Neural cell (in vitro differentiated cells): Measurements from ENCODE around the gene WFDC10A. TPM values are rescaled to one million over a fixed set of nuclear protein-coding genes. Genes with fewer than 3 reads are reported as not detected.
"Not testable (repeated sequence)": the region's sequence is repeated elsewhere in the genome, so short reads cannot be mapped to it uniquely, and the experiment has no call there.

Experiments used
- H2AFZ ChIP-seq: fragments of 200-600, 300-800 bp; sonication (generic), shearing (Covaris generic); 2 replicates; pipeline ENCODE4 v1.6.0; 2014; ENCODE audit warnings: low read depth, mild to moderate bottlenecking, antibody characterized with exemption, low read length, moderate library complexity
- H3F3A ChIP-seq: fragments of 200-600 bp; shearing (Covaris generic); 2 replicates; pipeline ENCODE4 v1.6.1; 2016; ENCODE audit warnings: mild to moderate bottlenecking, moderate library complexity, mixed read lengths, antibody characterized with exemption, low read length; ENCODE audit not compliant: insufficient read depth, poor library complexity, severe bottlenecking
- H3K27ac ChIP-seq: fragments of 200-600, 300-800 bp; sonication (generic), shearing (Covaris generic); 2 replicates; pipeline ENCODE4 v1.5.1; 2014; ENCODE audit warnings: mild to moderate bottlenecking, low read length, moderate library complexity
- H3K27me3 ChIP-seq: fragments of 300-800, 200-600 bp; sonication (generic), shearing (Covaris generic); 2 replicates; pipeline ENCODE4 v1.6.0; 2014; ENCODE audit warnings: mild to moderate bottlenecking, low read depth, low read length, moderate library complexity; ENCODE audit not compliant: insufficient read depth
- H3K36me3 ChIP-seq: fragments of 300-800, 200-600 bp; sonication (generic), shearing (Covaris generic); 2 replicates; pipeline ENCODE4 v1.5.1; 2014; ENCODE audit warnings: mild to moderate bottlenecking, antibody characterized with exemption, low read length, moderate library complexity; ENCODE audit not compliant: insufficient read depth
- H3K4me2 ChIP-seq: fragments of 300-800, 200-600 bp; sonication (generic), shearing (Covaris generic); 2 replicates; pipeline ENCODE4 v1.6.0; 2014; ENCODE audit warnings: mild to moderate bottlenecking, low read length
- H3K4me3 ChIP-seq: fragments of 300-800, 200-600 bp; sonication (generic), shearing (Covaris generic); 2 replicates; pipeline ENCODE4 v1.5.1; 2014; ENCODE audit warnings: mild to moderate bottlenecking, low read length, moderate library complexity
- H3K79me2 ChIP-seq: fragments of 200-600 bp; shearing (Covaris generic); replicated peaks from 2 replicates; pipeline ENCODE4 v1.6.0; 2014; ENCODE audit warnings: mild to moderate bottlenecking, low read length, moderate library complexity; ENCODE audit not compliant: insufficient read depth
- H3K9ac ChIP-seq: fragments of 300-800, 200-600 bp; sonication (generic), shearing (Covaris generic); 2 replicates; pipeline ENCODE4 v1.6.1; 2016; ENCODE audit warnings: mild to moderate bottlenecking, low read length, mixed read lengths
- H3K9me2 ChIP-seq: fragments of 200-600 bp; shearing (Covaris generic); 2 replicates; pipeline ENCODE4 v1.6.1; 2016; ENCODE audit warnings: mild to moderate bottlenecking, low read length, mixed read lengths; ENCODE audit not compliant: insufficient read depth
- H3K9me3 ChIP-seq: fragments of 200-600, 300-800 bp; sonication (generic), shearing (Covaris generic); 2 replicates; pipeline ENCODE4 v1.6.1; 2016; ENCODE audit warnings: mild to moderate bottlenecking, mixed run types, low read length, moderate library complexity, mixed read lengths
- H4K20me1 ChIP-seq: fragments of 200-600 bp; shearing (Covaris generic); 2 replicates; pipeline ENCODE4 v1.6.1; 2016; ENCODE audit warnings: mild to moderate bottlenecking, mixed run types; ENCODE audit not compliant: insufficient read depth
- EP300 ChIP-seq: fragments of 450-650 bp; conservative IDR thresholded peaks from 2 replicates; pipeline ENCODE4 v1.6.1; 2014; ENCODE audit warnings: antibody characterized with exemption, mild to moderate bottlenecking, moderate library complexity; ENCODE audit not compliant: poor library complexity, severe bottlenecking
- EZH2 ChIP-seq: fragments of 200-600, 300-800 bp; shearing (Covaris generic), sonication (generic); IDR thresholded peaks from 2 replicates; pipeline ENCODE4 v1.6.1; 2014; ENCODE audit warnings: antibody characterized with exemption, low read length, borderline replicate concordance, mild to moderate bottlenecking; ENCODE audit not compliant: insufficient read depth, poor library complexity, severe bottlenecking
- MXI1 ChIP-seq: fragments of 450-650 bp; conservative IDR thresholded peaks from 2 replicates; pipeline ENCODE4 v1.6.1; 2014; ENCODE audit warnings: antibody characterized with exemption, mild to moderate bottlenecking; ENCODE audit not compliant: poor library complexity, severe bottlenecking
- POLR2AphosphoS5 ChIP-seq: IDR thresholded peaks from 2 replicates; pipeline ENCODE4 v1.6.1; 2012
- RAD21 ChIP-seq: fragments of 450-650 bp; conservative IDR thresholded peaks from 2 replicates; pipeline ENCODE4 v1.6.1; 2014; ENCODE audit warnings: antibody characterized with exemption, mild to moderate bottlenecking, moderate library complexity
- SMC3 ChIP-seq: fragments of 450-650 bp; conservative IDR thresholded peaks from 2 replicates; pipeline ENCODE4 v1.6.1; 2014; ENCODE audit warnings: antibody characterized with exemption, mild to moderate bottlenecking, moderate library complexity; ENCODE audit not compliant: poor library complexity
- TAF1 ChIP-seq: IDR thresholded peaks from 2 replicates; pipeline ENCODE4 v1.6.1; 2012; ENCODE audit warnings: low read depth
- polyA plus RNA-seq: library from polyadenylated mRNA; depleted of rRNA; stranded (reverse); fragments of >200 nt; gene quantifications from 2 replicates; pipeline ENCODE4 v1.2.3, GENCODE V29; 2014
- TF ChIP-seq, protein P1 (sequence below): IDR thresholded peaks from 2 replicates; pipeline ENCODE4 v1.6.1; 2012; ENCODE audit warnings: borderline replicate concordance
- TF ChIP-seq, protein P2 (sequence below): fragments of 450-650 bp; IDR thresholded peaks from 2 replicates; pipeline ENCODE4 v1.5.1; 2014; ENCODE audit warnings: antibody characterized with exemption, mild to moderate bottlenecking, moderate library complexity; ENCODE audit not compliant: poor library complexity, severe bottlenecking

Gene WFDC10A
- polyA plus RNA-seq, 1 donor from 2014 or later: not detected

DNA sequence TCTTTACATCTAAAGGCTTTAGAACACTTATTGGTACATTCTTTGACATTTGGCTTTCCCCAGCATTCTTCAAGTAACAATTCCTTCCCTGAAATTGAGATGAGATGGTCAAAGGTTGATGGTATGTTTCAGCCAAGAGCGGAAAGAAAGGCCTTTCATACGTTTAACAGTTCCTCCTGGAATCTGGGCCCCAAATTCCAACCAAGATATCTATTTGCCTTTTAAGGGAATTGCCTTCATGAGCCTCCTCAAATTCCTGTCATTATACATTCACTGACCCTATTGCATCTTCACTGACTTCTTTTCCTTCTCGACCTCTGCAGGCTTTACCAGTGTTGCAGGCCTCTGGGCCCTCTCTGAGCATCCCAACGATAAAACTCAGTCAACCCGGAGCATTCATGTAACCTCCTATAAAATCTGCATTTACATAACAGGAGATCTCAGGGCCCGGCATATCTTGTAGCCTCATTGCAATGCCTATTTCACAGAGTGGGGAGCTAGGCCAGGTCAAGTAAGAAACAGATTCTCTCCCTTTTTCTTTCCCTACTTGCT, 19.8 kb downstream of the WFDC10A start:
- Histone ChIP-seq H3K4me2 (no peak overlapping the region), H3K4me3 (no peak overlapping the region), H3K27me3 (no peaks in the 10 kb centered on the region), H3K9me3 (no peaks in the 10 kb centered on the region), H2AFZ (no peak overlapping the region), H3K27ac (no peak overlapping the region), H3K79me2 (no peaks in the 10 kb centered on the region), H4K20me1 (no peaks in the 10 kb centered on the region), H3K36me3 (no peaks in the 10 kb centered on the region), H3K9me2 (no peaks in the 10 kb centered on the region), H3K9ac (no peak overlapping the region), H3F3A (no peaks in the 10 kb centered on the region)
- TF ChIP-seq RAD21: no peak
- TF ChIP-seq POLR2AphosphoS5: no peak

DNA sequence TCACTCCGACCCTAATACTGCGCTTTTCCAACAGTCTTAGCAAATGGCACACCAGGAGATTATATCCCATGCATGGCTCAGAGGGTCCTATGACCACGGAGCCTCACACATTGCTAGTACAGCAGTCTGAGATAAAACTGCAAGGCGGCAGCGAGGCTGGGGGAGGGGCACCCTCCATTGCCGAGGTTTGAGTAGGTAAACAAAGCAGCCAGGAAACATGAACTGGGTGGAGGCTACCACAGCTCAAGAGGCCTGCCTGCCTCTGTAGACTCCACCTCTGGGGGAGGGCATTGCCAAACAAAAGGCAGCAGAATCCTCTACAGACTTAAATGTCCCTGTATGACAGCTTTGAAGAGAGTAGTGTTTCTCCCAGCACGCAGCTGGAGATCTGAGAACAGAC, 22.2 kb downstream of the WFDC10A start:
- not testable (repeated sequence) for H3K9me3 ChIP-seq, H3F3A ChIP-seq, H3K9ac ChIP-seq, H3K27ac ChIP-seq, H3K27me3 ChIP-seq, H3K79me2 ChIP-seq, H2AFZ ChIP-seq, H3K9me2 ChIP-seq, H4K20me1 ChIP-seq, H3K4me2 ChIP-seq, H3K4me3 ChIP-seq, H3K36me3 ChIP-seq

DNA sequence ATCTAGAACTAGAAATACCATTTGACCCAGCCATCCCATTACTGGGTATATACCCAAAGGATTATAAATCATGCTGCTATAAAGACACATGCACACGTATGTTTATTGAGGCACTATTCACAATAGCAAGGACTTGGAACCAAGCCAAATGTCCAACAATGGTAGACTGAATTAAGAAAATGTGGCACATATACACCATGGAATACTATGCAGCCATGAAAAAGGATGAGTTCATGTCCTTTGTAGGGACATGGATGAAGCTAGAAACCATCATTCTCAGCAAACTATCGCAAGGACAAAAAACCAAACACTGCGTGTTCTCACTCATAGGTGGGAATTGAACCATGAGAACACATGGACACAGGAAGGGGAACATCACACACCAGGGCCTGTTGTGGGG, 27.5 kb downstream of the WFDC10A start:
- not testable (repeated sequence) for H3K27ac ChIP-seq, H3K9me3 ChIP-seq, H3K4me3 ChIP-seq, H2AFZ ChIP-seq, H3K36me3 ChIP-seq, H3K9ac ChIP-seq, H3K9me2 ChIP-seq, H3K4me2 ChIP-seq, H3F3A ChIP-seq, H3K79me2 ChIP-seq, H4K20me1 ChIP-seq, H3K27me3 ChIP-seq

DNA sequence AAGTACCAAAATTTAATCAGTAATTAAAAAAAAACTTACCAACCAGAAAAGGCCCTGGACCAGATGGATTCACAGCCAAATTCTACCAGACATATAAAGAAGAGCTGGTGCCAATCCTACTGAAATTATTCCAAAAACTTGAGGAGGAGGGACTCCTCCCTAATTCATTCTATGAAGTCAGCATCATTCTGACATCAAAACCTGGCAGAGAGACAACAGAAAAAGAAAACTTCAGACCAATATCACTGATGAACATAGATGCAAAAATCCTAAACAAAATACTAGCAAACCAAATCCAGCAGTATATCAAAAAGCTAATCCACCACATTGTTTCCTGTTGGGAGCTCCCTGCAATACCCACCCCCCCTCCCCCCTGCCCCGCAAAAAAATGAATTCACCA, 40.6 kb downstream of the WFDC10A start, which contains the start of gene WFDC11:
WFDC11 (minus strand) TSS at position 101 of the 400 bp plus-strand sequence. CDS start 19,639 bp downstream, outside the sequence.
- H3K4me2 ChIP-seq: no peak within 1 kb of the TSS
- no peaks in the 10 kb centered on the region for H4K20me1 ChIP-seq
- H3F3A ChIP-seq: no peaks in the 10 kb centered on the region
- no peaks in the 10 kb centered on the region for H3K9me2 ChIP-seq
- no peak within 1 kb of the TSS for H3K4me3 ChIP-seq
- no peak for TF ChIP-seq SMC3
- TF ChIP-seq EZH2: no peak
- no peak for TF ChIP-seq POLR2AphosphoS5
- TF ChIP-seq, protein P1, sequence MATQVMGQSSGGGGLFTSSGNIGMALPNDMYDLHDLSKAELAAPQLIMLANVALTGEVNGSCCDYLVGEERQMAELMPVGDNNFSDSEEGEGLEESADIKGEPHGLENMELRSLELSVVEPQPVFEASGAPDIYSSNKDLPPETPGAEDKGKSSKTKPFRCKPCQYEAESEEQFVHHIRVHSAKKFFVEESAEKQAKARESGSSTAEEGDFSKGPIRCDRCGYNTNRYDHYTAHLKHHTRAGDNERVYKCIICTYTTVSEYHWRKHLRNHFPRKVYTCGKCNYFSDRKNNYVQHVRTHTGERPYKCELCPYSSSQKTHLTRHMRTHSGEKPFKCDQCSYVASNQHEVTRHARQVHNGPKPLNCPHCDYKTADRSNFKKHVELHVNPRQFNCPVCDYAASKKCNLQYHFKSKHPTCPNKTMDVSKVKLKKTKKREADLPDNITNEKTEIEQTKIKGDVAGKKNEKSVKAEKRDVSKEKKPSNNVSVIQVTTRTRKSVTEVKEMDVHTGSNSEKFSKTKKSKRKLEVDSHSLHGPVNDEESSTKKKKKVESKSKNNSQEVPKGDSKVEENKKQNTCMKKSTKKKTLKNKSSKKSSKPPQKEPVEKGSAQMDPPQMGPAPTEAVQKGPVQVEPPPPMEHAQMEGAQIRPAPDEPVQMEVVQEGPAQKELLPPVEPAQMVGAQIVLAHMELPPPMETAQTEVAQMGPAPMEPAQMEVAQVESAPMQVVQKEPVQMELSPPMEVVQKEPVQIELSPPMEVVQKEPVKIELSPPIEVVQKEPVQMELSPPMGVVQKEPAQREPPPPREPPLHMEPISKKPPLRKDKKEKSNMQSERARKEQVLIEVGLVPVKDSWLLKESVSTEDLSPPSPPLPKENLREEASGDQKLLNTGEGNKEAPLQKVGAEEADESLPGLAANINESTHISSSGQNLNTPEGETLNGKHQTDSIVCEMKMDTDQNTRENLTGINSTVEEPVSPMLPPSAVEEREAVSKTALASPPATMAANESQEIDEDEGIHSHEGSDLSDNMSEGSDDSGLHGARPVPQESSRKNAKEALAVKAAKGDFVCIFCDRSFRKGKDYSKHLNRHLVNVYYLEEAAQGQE: no peak
- no peak for TF ChIP-seq EP300
- TF ChIP-seq TAF1: no peak
- TF ChIP-seq, protein P2, sequence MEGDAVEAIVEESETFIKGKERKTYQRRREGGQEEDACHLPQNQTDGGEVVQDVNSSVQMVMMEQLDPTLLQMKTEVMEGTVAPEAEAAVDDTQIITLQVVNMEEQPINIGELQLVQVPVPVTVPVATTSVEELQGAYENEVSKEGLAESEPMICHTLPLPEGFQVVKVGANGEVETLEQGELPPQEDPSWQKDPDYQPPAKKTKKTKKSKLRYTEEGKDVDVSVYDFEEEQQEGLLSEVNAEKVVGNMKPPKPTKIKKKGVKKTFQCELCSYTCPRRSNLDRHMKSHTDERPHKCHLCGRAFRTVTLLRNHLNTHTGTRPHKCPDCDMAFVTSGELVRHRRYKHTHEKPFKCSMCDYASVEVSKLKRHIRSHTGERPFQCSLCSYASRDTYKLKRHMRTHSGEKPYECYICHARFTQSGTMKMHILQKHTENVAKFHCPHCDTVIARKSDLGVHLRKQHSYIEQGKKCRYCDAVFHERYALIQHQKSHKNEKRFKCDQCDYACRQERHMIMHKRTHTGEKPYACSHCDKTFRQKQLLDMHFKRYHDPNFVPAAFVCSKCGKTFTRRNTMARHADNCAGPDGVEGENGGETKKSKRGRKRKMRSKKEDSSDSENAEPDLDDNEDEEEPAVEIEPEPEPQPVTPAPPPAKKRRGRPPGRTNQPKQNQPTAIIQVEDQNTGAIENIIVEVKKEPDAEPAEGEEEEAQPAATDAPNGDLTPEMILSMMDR: no peak
- TF ChIP-seq MXI1: no peak
- no peak for TF ChIP-seq RAD21
- no peaks in the 10 kb centered on the region for H3K9me3 ChIP-seq
- no peak within 1 kb of the TSS for H3K9ac ChIP-seq
- H3K79me2 ChIP-seq: no peaks in the 10 kb centered on the region
- no peak within 1 kb of the TSS for H3K27ac ChIP-seq
- H3K36me3 ChIP-seq: no peaks in the 10 kb centered on the region
- no peak within 1 kb of the TSS for H2AFZ ChIP-seq
- no peaks in the 10 kb centered on the region for H3K27me3 ChIP-seq
